T follicular helper cell (primary cell): ENCODE measurements around the gene NAGS.
"Not testable (repeated sequence)": the region's sequence is repeated elsewhere in the genome, so short reads cannot be mapped to it uniquely, and the experiment has no call there.

Experiments
- DNase-seq: peaks from one replicate; pipeline ENCODE4 v3.0.0-alpha.2; 2020; ENCODE audit warnings: low read depth
- total RNA-seq, 2 experiments: gene quantifications; one replicate each; lab custom pipeline; 2026; lab: John Stamatoyannopoulos, UW

Gene NAGS, protein sequence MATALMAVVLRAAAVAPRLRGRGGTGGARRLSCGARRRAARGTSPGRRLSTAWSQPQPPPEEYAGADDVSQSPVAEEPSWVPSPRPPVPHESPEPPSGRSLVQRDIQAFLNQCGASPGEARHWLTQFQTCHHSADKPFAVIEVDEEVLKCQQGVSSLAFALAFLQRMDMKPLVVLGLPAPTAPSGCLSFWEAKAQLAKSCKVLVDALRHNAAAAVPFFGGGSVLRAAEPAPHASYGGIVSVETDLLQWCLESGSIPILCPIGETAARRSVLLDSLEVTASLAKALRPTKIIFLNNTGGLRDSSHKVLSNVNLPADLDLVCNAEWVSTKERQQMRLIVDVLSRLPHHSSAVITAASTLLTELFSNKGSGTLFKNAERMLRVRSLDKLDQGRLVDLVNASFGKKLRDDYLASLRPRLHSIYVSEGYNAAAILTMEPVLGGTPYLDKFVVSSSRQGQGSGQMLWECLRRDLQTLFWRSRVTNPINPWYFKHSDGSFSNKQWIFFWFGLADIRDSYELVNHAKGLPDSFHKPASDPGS
- 1.1 to 3.4 reads per million in 2 experiments for total RNA-seq

- DNase-seq: no peak
Observed at GRCh38 chr17:44004077-44004760, at the start of gene NAGS. Gene NAGS (plus strand): TSS chr17:44004622. CDS start chr17:44004664, 42 bp downstream.

- DNase-seq: no peak
Observed at GRCh38 chr17:43956222-43956621, 48.2 kb upstream of the NAGS start.

GRCh38 chr17:43958748-43959352 is 45.6 kb upstream of the NAGS start:
- DNase-seq: no peak

DNA sequence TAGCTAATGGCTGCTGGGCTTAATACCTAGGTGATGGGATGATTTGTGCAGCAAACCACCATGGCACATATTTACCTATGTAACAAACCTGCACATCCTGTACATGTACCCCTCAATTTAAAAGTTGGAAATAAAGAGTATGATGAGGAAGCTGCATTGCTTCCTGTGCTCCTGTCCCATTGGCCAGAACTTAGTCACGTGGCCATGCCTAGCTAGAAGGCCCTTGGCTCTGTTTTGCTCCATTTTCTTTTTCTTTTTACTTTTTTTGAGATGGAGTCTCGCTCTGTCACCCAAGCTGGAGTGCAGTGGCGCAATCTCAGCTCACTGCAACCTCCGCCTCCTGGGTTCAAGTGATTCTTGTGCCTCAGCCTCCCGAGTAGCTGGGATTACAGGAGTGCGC is 43.1 kb upstream of the NAGS start:
- not testable (repeated sequence) for DNase-seq

- no peak for DNase-seq
Observed at GRCh38 chr17:43961954-43962353, 42.5 kb upstream of the NAGS start.

DNA sequence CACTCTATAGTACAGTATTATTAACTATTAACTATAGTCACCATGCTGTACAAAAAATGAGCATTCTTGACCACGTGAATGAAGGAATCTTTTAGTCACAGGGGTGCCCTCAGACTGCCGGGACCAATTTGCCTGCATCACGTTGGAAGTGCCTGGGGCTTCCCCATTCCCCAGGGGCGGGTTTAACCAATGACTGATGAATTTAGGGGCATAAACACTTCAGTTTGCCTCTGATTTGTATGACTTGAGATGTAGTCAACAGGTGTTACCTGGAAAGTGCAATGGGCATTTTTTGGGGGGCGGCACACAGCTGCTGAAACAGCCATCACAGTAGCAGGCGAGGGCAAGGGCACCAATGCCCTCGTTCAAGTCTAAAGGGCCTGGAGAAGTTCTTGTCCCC is 41.9 kb upstream of the NAGS start:
- DNase-seq: no peak

- DNase-seq: no peak
Observed at GRCh38 chr17:43966276-43966675, 38.1 kb upstream of the NAGS start.

DNA sequence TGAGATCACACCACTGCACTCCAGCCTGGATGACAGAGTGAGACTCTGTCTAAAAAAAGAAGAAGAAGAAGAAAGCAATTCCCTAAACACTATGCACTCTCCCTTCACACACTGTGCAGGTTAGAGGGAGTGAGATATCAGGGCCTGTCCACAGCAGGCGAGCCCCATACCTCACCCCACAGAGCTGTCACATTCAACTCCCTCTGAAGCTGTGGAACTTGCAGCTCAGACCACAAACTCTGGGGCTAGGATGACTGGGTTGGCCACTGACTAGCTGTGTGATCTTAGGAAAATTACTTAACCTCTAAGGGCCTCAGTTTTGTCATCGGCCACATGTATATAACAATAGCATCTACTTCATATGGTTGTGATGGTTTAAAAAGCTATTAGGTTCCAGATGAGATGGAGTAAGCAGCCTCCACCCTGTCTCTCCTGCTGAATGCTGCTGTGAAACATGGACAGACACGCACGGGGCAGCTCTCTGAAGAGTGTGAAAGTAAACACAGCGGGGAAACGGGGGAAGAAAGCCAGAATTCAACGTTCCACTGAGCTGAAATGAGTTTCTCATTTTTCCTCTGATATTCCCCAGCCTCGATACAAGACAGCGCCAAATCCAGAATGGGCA is 37.1 kb upstream of the NAGS start:
- no peak for DNase-seq

- no peak for DNase-seq
Observed at GRCh38 chr17:43970366-43970765, 34.1 kb upstream of the NAGS start.

DNA sequence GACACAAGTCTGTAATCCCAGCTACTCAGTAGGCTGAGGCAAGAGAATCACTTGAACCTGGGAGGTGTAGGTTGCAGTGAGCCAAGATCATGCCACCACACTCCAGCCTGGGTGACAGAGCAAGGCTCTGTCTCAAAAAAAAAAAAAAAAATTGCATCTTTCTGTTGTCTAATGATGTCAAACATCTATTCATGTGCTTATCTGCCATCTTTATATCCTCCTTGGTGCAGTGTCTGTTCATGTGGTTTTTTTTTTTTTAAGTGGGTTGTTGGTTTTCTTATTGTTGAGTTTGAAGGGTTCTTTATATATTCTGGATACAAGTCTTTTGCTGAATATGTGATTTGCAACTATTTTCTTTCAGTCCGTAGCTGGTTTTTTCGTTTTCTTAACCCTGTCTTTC is 33.0 kb upstream of the NAGS start:
- not testable (repeated sequence) for DNase-seq

- not testable (repeated sequence) for DNase-seq
Observed at GRCh38 chr17:43972444-43973212, 31.8 kb upstream of the NAGS start.

GRCh38 chr17:43974382-43975266 is 29.8 kb upstream of the NAGS start:
- DNase-seq: no peak

- no peak for DNase-seq
Observed at GRCh38 chr17:43975898-43976297, 28.5 kb upstream of the NAGS start.

DNA sequence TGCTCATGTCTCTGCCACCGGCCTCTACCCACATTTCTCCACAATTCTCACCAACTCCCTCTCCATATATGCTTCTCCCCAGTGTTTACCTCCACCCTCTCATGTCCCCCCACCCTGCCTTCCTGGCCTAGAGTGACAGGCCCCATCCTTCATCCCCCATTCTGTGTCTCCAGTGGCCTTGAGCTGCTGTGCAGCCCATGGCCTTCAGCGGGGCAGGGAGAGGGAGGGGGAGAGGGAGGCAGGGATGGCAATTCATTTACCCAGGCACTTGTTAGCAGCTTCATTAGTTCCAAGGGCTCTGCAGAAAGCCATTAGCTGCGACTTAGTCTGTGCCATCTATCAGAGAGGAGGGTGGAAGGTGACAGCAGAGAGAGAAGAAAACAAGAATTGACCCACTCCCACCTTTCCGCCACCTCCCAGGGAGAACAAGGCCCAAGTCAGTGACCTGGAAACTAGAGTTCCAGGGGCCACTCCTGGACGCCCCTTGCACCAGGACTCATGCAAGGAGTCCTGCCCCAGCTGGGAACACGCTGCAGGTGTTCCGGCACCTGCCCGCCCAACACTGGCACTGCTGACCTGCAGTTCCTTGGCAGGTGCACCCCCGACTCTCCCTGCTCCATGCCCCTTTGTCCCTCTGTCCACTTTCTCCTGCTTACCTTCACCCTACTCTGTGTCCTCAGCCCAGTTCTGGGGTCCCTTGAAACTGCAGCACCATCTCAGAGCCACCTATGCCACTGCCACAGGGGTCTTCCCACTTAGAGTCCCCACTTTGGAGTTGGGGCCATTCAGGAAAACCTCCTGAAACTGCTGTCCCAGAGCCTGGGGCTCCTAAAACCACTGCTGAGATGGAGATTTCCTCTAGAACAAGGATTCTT is 27.2 kb upstream of the NAGS start:
- no peak for DNase-seq

- DNase-seq: no peak
Observed at GRCh38 chr17:43978078-43978477, 26.3 kb upstream of the NAGS start.

GRCh38 chr17:43979011-43979410 is 25.4 kb upstream of the NAGS start:
- DNase-seq: no peak

DNA sequence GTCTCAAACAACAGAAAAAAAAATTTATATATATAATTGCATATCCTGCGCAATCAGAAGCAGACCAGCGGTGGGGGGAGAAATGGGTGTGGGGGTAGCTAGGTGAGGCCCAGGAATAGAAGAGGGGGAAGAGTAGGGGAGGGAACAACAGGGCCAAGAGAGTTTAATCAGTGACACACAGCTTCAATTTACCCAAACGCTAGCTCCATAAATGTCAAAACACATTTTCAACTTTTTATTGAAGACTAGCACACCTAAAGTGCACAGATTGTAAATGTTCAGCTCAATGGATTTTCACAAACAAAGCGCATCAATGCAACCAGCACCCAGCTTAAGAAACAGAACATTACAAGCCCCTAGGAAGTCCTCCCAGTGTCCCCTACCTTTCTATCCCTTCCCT is 24.8 kb upstream of the NAGS start:
- DNase-seq: no peak

- DNase-seq: no peak
Observed at GRCh38 chr17:43982171-43982570, 22.3 kb upstream of the NAGS start.

DNA sequence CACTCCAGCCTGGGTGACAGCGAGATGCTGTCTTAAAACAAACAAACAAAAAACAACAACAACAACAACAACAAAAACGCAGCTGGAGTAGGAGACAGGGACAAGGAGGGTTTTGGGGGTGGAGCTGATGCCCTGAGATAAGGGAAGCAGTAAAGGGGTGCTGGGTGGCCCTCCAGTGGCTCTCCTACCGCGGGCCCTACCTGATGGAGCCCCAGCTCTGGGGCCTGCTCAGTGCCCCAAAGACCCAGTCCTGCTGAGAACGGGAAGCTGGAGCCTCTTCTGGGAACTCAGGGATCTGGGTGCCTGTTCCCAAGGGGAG is 21.3 kb upstream of the NAGS start:
- no peak for DNase-seq
